Measurements from ENCODE around the gene LUZP1. TPM values are rescaled to one million over a fixed set of nuclear protein-coding genes. Genes with fewer than 3 reads are reported as not detected.

Gene LUZP1
- polyA plus RNA-seq, 1 of the 3 experiments (the other 2 are of a cell fraction): 8.9 TPM

DNA sequence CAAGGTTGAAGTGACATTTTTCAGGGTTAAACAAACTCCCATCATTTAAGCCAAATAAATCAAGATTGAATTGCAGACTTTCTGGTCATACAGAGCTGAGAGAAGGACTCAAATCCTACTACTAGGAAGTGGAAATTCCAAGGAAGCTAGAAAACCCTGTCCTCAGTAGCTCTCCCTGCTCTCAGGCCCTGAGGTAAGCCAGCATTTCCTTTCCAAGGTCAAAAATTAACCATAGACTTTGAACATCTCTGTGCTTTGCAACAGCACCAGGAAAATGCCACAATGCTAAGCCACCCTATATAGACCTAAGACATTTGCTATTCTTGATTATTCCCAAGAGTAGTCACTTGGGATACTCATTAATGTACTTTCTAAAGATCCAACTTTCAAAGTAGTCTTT is 45.1 kb downstream of the LUZP1 start:
- TF ChIP-seq TCF12 (IDR thresholded peaks at IDR 0.05) (no peak), TEAD4 (IDR thresholded peaks at IDR 0.05; ENCODE audit: borderline replicate concordance, insufficient read depth) (no peak), POLR2AphosphoS5 (IDR thresholded peaks at IDR 0.05; ENCODE audit: low read depth, low read length) (no peak), RAD21 (IDR thresholded peaks at IDR 0.05; ENCODE audit: low read length) (no peak), RCOR1 (IDR thresholded peaks at IDR 0.05; ENCODE audit: low read length) (no peak), GABPA (IDR thresholded peaks at IDR 0.05; ENCODE audit: low read depth) (no peak), JUND (IDR thresholded peaks at IDR 0.05) (no peak), MXI1 (IDR thresholded peaks at IDR 0.05; ENCODE audit: low read depth, low read length) (no peak), EP300 (IDR thresholded peaks at IDR 0.05; ENCODE audit: borderline replicate concordance in 1 of 2, low read depth in 1 of 2, low read length in 1 of 2) (no peak), TAF1 (IDR thresholded peaks at IDR 0.05; ENCODE audit: borderline replicate concordance, low read depth, low read length) (no peak)
- TF ChIP-seq, protein P1, sequence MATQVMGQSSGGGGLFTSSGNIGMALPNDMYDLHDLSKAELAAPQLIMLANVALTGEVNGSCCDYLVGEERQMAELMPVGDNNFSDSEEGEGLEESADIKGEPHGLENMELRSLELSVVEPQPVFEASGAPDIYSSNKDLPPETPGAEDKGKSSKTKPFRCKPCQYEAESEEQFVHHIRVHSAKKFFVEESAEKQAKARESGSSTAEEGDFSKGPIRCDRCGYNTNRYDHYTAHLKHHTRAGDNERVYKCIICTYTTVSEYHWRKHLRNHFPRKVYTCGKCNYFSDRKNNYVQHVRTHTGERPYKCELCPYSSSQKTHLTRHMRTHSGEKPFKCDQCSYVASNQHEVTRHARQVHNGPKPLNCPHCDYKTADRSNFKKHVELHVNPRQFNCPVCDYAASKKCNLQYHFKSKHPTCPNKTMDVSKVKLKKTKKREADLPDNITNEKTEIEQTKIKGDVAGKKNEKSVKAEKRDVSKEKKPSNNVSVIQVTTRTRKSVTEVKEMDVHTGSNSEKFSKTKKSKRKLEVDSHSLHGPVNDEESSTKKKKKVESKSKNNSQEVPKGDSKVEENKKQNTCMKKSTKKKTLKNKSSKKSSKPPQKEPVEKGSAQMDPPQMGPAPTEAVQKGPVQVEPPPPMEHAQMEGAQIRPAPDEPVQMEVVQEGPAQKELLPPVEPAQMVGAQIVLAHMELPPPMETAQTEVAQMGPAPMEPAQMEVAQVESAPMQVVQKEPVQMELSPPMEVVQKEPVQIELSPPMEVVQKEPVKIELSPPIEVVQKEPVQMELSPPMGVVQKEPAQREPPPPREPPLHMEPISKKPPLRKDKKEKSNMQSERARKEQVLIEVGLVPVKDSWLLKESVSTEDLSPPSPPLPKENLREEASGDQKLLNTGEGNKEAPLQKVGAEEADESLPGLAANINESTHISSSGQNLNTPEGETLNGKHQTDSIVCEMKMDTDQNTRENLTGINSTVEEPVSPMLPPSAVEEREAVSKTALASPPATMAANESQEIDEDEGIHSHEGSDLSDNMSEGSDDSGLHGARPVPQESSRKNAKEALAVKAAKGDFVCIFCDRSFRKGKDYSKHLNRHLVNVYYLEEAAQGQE (IDR thresholded peaks at IDR 0.05; ENCODE audit: low read depth, low read length): no peak
- TF ChIP-seq, protein P2, sequence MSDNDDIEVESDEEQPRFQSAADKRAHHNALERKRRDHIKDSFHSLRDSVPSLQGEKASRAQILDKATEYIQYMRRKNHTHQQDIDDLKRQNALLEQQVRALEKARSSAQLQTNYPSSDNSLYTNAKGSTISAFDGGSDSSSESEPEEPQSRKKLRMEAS (IDR thresholded peaks at IDR 0.05; ENCODE audit: low read depth): no peak
- TF ChIP-seq, protein P3, sequence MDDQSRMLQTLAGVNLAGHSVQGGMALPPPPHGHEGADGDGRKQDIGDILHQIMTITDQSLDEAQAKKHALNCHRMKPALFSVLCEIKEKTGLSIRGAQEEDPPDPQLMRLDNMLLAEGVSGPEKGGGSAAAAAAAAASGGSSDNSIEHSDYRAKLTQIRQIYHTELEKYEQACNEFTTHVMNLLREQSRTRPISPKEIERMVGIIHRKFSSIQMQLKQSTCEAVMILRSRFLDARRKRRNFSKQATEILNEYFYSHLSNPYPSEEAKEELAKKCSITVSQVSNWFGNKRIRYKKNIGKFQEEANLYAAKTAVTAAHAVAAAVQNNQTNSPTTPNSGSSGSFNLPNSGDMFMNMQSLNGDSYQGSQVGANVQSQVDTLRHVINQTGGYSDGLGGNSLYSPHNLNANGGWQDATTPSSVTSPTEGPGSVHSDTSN (IDR thresholded peaks at IDR 0.05): no peak
- TF ChIP-seq, protein P4, sequence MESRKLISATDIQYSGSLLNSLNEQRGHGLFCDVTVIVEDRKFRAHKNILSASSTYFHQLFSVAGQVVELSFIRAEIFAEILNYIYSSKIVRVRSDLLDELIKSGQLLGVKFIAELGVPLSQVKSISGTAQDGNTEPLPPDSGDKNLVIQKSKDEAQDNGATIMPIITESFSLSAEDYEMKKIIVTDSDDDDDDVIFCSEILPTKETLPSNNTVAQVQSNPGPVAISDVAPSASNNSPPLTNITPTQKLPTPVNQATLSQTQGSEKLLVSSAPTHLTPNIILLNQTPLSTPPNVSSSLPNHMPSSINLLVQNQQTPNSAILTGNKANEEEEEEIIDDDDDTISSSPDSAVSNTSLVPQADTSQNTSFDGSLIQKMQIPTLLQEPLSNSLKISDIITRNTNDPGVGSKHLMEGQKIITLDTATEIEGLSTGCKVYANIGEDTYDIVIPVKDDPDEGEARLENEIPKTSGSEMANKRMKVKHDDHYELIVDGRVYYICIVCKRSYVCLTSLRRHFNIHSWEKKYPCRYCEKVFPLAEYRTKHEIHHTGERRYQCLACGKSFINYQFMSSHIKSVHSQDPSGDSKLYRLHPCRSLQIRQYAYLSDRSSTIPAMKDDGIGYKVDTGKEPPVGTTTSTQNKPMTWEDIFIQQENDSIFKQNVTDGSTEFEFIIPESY (IDR thresholded peaks at IDR 0.05; ENCODE audit: borderline replicate concordance, low read depth): no peak
- no peak overlapping the region for H2AFZ ChIP-seq (ENCODE audit: low read depth)
- H3K4me1 ChIP-seq (ENCODE audit: control insufficient read depth in 1 of 2, insufficient read depth in 2 of 2, low read depth in 1 of 2, low read length in 1 of 2): peaks cover 6 to 30% of the 10 kb centered on the region in 2 experiments; a peak in 3 of 4 replicates
- H3K9me3 ChIP-seq: no peaks in the 10 kb centered on the region
- H3F3A ChIP-seq (replicated peaks; ENCODE audit: insufficient read depth): peaks cover 14% of the 10 kb centered on the region
- H3K79me2 ChIP-seq (ENCODE audit: insufficient read depth): peaks cover 100% of the 10 kb centered on the region
- H3K4me3 ChIP-seq (ENCODE audit: low read depth in 2 of 2, low read length in 1 of 2): no peak overlapping the region
- no peaks in the 10 kb centered on the region for H3K9me2 ChIP-seq
- no peak overlapping the region for H3K27ac ChIP-seq (ENCODE audit: low read depth in 2 of 2, low read length in 1 of 2)
- peaks cover 39% of the 10 kb centered on the region for H4K20me1 ChIP-seq (ENCODE audit: insufficient read depth)
- ChIA-PET POLR2A (no interaction called here), CTCF (interaction anchor here (0.7 to 6.7 kb wide), 4 partner anchors 12 to 61 kb away, joined by 3 to 33 read pairs (median 4); no protein-coding TSS in a partner anchor)
- H3K27me3 ChIP-seq (ENCODE audit: insufficient read depth): no peaks in the 10 kb centered on the region
- no peak for DNase-seq
- peaks cover 0 to 4% of the 10 kb centered on the region in 2 experiments for H3K36me3 ChIP-seq (replicated peaks in 1 of 2; ENCODE audit: control insufficient read depth in 1 of 2, insufficient read depth in 2 of 2, low read length in 1 of 2)
- H3K9ac ChIP-seq: no peak overlapping the region
- no peak overlapping the region for H3K4me2 ChIP-seq
